GM15510 (cell line): Measurements from ENCODE around the gene UBE2Q1.
A peak's percentile ranks its signal among the peaks of the same experiment; 100 is the strongest.

Experiments
- POLR2A ChIP-seq: IDR thresholded peaks from 3 replicates; pipeline ENCODE4 v1.6.1; 2011; ENCODE audit warnings: borderline replicate concordance; ENCODE audit not compliant: insufficient read length; ENCODE audit errors: extremely low read depth

The UBE2Q1 gene

DNA sequence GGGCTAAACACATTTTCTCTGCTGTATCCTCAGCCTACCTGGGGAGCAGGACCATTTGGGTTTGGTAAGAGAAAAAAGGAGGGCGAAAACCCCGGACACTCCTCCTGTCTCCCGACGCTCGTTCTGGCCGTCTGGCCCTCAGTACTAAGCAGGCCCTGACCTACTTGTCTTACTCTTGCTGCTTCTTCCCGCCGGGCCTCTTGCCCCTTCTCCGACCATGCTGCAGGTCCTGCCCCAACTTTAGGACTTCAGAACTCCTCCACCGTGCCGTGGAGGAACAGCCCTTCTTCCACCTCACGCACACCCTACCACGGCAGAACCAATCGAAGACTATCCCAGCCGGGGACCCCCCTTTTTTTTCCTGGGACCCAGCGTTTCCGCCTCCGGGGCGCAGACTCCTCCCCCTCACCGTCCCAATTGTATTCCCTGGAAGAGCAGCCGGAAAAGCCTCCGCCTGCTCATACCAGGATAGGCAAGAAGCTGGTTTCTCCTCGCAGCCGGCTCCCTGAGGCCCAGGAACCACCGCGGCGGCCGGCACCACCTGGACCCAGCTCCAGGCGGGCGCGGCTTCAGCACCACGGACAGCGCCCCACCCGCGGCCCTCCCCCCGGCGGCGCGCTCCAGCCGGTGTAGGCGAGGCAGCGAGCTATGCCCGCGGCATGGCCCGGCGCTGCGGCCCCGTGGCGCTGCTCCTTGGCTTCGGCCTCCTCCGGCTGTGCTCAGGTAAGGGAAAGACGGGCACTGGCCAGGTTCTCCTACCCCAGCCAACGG, 9.1 kb upstream of the UBE2Q1 start, which contains the start of gene CHRNB2:
Gene CHRNB2, plus strand, starts transcription at position 393 of the 771 bp plus-strand sequence. Its CDS starts 267 bp downstream, at position 660.
- no peak for TF ChIP-seq POLR2A

DNA sequence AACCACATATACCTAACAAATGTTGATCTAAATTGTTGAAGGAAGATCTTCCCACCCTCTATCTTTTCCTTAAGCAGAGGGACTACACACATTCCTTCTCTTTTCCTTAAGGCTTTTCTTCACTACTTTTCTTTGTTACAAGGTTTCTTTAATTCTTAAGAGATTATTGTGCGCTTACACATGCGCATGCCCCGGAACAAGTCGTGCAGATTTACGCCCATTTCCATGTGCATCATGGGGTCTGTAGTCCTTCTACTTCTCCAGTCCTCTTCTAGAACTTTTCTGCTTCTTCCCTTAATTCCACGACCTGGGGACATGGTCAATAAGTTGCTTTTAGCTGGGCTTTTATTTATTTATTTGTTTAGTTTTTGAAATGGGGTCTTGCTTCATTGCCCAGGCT, 7.4 kb upstream of the UBE2Q1 start:
- no peak for TF ChIP-seq POLR2A

DNA sequence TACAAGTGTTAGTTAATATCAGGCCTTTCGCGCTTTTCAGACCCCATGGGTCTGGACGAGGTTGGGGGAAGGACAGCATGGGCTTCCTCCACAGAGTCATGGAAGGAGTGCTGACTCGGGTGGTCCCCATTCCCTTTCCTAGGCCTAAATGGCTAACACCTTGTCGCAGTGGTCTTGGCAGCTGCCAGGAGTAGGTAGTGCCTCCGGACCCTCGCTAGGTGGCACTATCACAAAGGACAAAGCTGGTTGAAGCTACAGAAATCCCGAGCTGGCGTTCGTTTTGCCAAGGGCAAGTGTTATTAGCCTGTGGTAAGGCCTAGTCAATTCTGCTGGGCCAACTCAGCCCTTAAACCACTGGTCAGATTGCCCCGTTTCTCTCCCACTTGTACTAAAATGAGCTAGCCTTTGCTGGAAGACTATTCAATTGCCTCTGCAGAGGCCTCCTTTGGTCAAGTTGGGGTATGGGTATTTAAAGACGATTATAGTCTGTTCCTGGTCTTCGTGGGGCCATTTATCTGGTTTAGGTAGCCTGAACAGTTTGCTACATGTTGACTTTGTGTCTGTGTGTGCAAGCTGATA, 1.1 kb upstream of the UBE2Q1 start:
- TF ChIP-seq POLR2A = no peak

DNA sequence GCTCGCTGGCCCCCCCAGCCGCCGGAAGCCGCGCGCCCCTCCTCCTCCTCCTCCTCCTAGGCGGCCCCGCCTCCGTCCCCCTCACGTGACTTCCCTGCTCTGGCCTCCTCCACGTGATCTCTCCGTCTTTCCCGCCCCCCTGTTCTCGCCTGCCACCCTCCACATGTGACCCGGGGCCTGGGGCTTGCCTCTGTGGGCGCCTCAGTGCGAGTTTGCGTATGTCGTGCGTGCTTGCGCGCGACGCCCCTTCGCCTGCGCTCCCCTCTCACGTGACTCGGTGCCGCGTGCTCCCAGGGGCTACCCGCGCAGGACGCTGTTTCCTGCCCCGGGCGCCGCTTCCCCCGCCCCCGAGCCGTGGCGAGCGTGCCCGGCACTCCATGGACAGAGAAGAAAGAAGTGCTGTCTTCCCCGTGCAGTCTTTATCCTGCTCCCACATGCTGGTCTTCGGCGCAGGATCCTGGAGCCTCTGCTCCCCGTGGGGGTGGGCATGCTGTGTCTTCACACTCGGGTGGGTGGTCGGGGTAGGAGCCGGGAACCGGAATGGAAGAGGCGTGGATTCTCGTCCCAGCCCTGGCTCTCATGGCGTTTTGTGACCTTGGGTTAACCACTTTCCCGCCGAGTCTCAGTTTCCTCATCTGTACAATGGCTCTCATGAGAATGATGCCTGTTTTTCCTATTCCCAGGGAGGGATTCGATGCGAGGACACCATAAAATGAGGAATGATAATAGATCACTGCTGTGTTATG, 431 bp upstream of the UBE2Q1 start:
- TF ChIP-seq POLR2A = peak; percentile 58

DNA sequence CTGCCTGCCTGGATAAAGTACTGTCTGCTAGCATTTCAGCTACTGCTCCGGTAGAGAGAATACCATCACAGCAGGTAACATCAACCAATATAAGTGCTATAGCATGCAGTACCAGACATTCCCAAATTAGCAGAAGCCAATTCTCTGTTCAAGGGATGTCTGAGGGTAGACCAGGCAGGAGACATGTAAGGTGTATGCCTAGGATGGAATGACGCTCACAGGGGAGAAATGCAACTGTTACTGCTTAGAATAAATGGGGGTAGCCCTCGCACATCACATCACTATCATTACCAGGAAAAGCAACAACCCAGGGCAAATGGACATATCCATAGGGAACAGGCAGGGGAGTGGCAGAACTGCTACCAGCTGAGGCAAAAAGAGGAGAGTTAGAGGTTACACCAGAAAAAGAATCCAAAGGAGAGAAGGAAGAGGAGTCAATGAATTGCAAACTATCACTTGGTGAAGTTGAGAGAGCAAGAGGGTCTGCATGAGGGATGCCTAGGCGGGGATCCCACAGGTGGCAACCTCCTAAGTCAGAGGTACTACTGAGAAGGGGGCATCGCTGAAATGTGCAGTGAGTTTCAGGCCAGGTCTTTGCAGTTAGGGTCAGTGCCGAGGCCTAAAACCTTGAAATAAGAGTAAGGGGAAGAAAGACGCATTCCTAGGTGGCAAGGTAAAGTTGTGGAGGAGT, 1.1 kb downstream of the UBE2Q1 start:
- TF ChIP-seq POLR2A = no peak

DNA sequence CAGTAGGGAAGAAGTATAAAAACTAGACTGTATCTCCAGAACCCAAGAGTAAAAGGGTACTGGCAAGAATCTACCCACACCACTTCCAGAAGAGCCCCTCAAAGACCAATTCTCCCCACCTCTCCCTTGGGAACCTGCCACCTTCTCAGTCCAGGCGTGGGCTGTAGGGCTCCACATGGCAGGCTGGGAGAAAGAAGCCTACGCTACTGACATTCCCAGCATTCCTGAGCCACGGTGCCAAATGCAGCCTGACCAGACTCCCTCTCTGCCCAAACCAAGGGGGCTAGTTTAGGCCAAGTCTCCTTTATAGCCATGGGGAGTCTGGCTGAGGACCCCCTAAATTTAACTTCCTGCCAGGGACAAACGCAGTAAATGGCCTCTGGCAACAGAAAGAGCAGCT, 2.0 kb downstream of the UBE2Q1 start:
- no peak for TF ChIP-seq POLR2A

DNA sequence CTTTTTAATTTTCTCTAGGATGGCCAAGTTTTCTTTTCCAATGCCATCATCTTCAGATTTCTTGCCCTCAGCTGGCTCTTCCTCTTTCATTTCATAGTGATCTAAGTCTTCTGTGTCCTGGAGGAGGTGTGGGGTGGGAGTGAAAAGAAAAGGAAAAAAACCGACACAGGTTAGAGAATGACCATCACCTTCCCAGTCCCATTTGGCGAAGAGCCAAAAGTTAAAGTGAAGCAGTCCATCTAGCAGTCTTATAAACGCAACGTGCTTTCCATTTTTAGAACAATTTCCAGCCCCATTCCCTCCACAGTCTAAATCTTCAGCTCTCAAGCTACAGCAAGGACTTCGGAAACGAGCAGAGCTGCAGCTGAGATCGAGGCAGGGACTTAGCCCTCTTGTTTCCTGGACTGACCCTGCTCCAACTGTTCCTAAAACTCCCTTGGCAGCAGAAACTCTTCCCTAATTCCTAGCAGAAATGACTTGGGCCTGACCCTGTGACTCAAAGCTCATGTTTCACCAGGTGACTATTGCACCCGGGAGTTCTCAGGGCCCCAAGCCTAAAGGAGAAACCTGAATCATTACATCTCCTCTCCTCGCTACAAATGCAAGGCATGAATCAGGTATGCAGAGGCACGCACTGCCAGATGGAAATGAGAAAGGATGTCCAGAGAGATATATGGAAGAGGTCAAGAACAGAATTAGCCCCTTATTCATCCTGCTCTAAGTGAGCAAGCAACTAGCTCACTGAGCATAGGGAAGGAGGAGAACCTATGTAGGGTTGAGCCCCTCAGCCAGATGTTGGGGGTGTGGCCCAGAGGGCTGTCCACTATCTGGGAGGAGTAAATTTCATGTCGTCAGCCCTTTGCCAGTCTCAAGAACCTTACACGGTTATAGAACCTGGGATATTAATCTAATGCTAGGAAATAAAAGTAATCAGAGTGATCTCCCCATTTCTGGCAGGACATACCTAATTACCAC, 5.1 kb downstream of the UBE2Q1 start:
- TF ChIP-seq POLR2A = no peak

DNA sequence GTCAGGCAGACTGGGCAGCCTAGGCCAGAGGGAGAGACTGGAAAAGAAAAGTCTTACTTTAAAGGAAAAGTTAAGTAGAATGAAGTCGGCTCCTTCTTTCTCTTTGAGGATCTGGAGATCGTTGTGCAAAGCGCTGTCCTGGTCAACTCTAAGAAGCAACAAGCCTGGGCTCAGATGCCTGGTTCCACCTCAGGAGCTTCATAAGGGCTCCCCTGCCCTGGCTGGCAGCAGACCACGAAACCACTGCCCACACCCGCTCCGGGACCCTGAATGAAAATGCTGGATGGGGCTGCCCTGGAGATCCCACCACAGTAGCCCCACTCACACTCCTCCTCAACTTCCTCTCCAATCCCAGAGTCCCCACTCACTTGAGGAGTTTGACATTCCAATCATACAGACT, 6.4 kb downstream of the UBE2Q1 start:
- no peak for TF ChIP-seq POLR2A

DNA sequence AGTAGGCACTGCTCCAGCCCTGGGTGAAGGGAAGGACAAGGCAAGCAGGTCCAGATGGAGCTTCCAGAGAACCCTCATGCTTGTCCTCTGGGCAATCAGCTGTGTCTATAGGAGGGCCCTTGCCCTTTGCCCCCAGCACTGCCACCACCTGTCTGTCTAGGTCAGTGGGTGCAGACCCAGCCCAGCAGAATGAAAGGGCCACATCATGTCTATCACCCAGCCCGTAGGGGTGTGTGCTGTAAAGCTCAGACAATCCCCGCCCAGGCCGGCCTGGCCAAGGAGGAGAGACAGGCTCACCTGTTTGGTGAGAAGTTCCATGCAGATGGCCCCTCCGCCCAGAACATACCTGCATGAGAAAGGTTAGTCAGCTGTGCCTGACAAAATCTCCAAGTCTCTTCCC, 7.0 kb downstream of the UBE2Q1 start:
- TF ChIP-seq POLR2A = no peak

DNA sequence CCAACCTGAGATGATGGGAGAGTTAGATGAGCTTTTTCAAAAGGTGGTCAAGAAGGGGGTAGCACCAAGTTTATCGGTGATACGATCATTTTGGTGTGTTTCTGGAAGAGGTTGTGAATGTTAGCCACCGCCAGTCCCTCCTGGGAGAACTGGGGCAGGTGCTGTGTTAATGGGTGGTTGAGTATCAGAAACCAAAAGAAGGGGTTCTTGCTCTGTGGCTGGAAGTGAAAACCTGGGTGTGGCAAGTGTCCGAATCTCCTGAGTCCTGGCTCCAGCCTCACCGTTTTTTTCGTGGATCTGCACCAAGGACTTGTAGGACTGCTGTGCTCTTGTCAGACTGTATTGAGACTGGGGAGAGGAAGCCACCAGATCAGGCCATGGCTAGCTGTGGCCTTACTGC, 7.8 kb downstream of the UBE2Q1 start:
- no peak for TF ChIP-seq POLR2A

DNA sequence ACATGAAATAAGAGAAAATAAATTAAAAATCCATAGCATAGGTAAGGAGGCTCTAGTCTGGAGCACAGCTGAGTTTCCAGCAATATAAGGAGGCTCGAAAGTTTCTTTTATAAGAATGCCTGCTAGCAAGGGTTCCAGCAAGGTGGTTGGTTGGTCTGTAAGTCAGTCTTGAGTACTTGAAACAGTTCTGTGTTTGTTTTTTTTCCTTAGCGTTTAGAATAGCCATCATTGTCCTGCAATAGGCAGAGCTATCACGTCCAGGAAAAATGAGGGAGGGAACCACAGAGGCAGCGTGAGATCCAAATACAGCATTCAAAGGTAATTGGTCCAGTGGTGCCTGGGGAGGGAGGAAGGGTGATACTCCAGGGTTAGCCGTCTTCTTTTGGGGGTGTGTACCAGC, 8.4 kb downstream of the UBE2Q1 start:
- no peak for TF ChIP-seq POLR2A

DNA sequence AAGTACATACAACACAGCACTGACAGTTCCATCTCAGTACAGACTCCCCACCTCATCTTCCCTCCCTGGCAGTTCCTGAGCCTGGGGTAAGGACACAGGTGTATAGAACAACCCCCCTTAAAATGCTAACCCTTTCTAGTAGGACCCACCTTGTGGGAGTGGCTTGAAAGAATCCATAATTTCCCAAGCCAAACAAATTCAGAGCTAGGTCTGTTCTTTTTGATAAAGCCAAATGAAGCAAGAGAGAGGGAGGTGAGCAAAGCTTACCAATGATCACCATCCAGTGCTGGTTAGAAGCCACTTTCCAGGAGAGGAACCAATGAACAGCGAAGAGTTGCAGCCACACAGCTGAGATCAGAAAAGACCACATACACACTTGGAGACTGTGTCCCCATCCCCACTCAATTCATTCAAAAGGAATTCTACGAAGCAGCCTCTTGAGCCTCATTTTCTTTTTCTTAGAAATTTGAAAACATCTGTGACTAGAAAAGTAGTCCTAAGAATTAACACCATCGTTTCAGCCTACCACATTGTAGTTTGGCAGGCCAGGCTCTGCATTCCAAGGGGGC, 9.2 kb downstream of the UBE2Q1 start:
- TF ChIP-seq POLR2A = no peak

DNA sequence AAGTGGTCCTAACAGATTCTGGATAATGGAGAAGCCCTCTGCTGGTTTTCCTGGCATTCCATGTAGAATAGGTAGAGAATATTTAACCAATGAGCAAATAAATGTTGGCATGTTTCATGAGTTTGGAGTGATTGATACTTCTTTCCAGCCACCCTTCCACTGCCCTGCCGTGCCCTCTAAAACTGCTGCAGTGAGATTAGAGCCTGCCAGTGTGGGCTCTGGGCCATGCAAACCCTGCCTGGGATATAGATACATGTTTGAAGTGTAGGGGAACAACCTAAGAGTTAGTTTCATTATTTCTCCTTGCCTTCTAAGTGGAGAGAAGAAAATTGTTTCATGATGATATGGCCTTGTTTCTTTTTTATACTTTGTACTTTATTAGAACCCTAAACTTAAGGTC, 10.4 kb downstream of the UBE2Q1 start:
- TF ChIP-seq POLR2A = no peak
